ENCODE data around the gene CBLB.

GRCh38 chr3:105626739-105627138, 242.1 kb downstream of the CBLB start:
- TF ChIP-seq CTCF (IDR thresholded peaks at IDR 0.05; ENCODE audit: borderline replicate concordance, extremely low read depth, low read length, poor library complexity, severe bottlenecking) (no peak), EZH2 (IDR thresholded peaks at IDR 0.05; ENCODE audit: borderline replicate concordance, low read depth, low read length, severe bottlenecking) (no peak)
